ENCODE measurements around the gene NFYB.

Gene NFYB

GRCh38 chr12:104182621-104183378 is 44.8 kb upstream of the NFYB start:
- Histone ChIP-seq H3K27me3 (ENCODE audit: insufficient read depth, poor library complexity, severe bottlenecking) (no peaks in the 10 kb centered on the region), H3K27ac (replicated peaks) (no peak overlapping the region), H3K4me3 (replicated peaks; ENCODE audit: insufficient read depth, low read length) (no peak overlapping the region)
- DNase-seq (ENCODE audit: low read depth in 1 of 2, low spot score in 1 of 2), result no peak
- no peak for TF ChIP-seq SPI1 (IDR thresholded peaks at IDR 0.05; ENCODE audit: borderline replicate concordance, low read depth)
- TF ChIP-seq CTCF (IDR thresholded peaks at IDR 0.05; ENCODE audit: insufficient read depth, low read length), result no peak
- TF ChIP-seq POLR2AphosphoS5 (IDR thresholded peaks at IDR 0.05; ENCODE audit: low read depth), result no peak
- no peak for TF ChIP-seq REST (IDR thresholded peaks at IDR 0.05; ENCODE audit: insufficient replicate concordance, low read depth)

- TF ChIP-seq SPI1 (IDR thresholded peaks at IDR 0.05; ENCODE audit: borderline replicate concordance, low read depth) (no peak), POLR2AphosphoS5 (IDR thresholded peaks at IDR 0.05; ENCODE audit: low read depth) (no peak)
- DNase-seq (ENCODE audit: low read depth in 1 of 2, low spot score in 1 of 2), result no peak
- H3K4me3 ChIP-seq (replicated peaks; ENCODE audit: insufficient read depth, low read length), result no peak overlapping the region
These were observed 44.1 kb upstream of the NFYB start for GRCh38 chr12:104182144-104182543.

GRCh38 chr12:104181313-104181712 is 43.3 kb upstream of the NFYB start:
- H3K27ac ChIP-seq (replicated peaks), result no peak overlapping the region
- no peaks in the 10 kb centered on the region for H3K27me3 ChIP-seq (ENCODE audit: insufficient read depth, poor library complexity, severe bottlenecking)
- no peak overlapping the region for H3K4me3 ChIP-seq (replicated peaks; ENCODE audit: insufficient read depth, low read length)
- no peak for DNase-seq (ENCODE audit: low read depth in 1 of 2, low spot score in 1 of 2)
- TF ChIP-seq REST (IDR thresholded peaks at IDR 0.05; ENCODE audit: insufficient replicate concordance, low read depth) (no peak), CTCF (IDR thresholded peaks at IDR 0.05; ENCODE audit: insufficient read depth, low read length) (no peak), POLR2AphosphoS5 (IDR thresholded peaks at IDR 0.05; ENCODE audit: low read depth) (no peak), GABPA (IDR thresholded peaks at IDR 0.05; ENCODE audit: low read depth) (no peak), SPI1 (IDR thresholded peaks at IDR 0.05; ENCODE audit: borderline replicate concordance, low read depth) (no peak)

More at GRCh38 chr12:104182144-104182543, 44.1 kb upstream of the NFYB start:
- Histone ChIP-seq H3K27ac (replicated peaks) (no peak overlapping the region), H3K27me3 (ENCODE audit: insufficient read depth, poor library complexity, severe bottlenecking) (no peaks in the 10 kb centered on the region)

GRCh38 chr12:104180374-104180773 is 42.4 kb upstream of the NFYB start:
- Histone ChIP-seq H3K4me3 (replicated peaks; ENCODE audit: insufficient read depth, low read length) (no peak overlapping the region), H3K27me3 (ENCODE audit: insufficient read depth, poor library complexity, severe bottlenecking) (no peaks in the 10 kb centered on the region), H3K27ac (replicated peaks) (no peak overlapping the region)
- TF ChIP-seq CTCF (IDR thresholded peaks at IDR 0.05; ENCODE audit: insufficient read depth, low read length), result no peak
- TF ChIP-seq POLR2AphosphoS5 (IDR thresholded peaks at IDR 0.05; ENCODE audit: low read depth), result no peak
- TF ChIP-seq REST (IDR thresholded peaks at IDR 0.05; ENCODE audit: insufficient replicate concordance, low read depth), result no peak
- no peak for TF ChIP-seq GABPA (IDR thresholded peaks at IDR 0.05; ENCODE audit: low read depth)
- TF ChIP-seq SPI1 (IDR thresholded peaks at IDR 0.05; ENCODE audit: borderline replicate concordance, low read depth), result no peak
- DNase-seq (ENCODE audit: low read depth in 1 of 2, low spot score in 1 of 2), result no peak

Data from HL-60 (cell line).